ENCODE measurements around the gene DCLK3.

Gene DCLK3

GRCh38 chr3:36705015-36705414 is 59.3 kb downstream of the DCLK3 start:
- DNase-seq: no peak

- no peak for DNase-seq
Measured at GRCh38 chr3:36704280-36704679, 60.1 kb downstream of the DCLK3 start.

- no peak for DNase-seq
Measured at GRCh38 chr3:36701249-36701572, 63.1 kb downstream of the DCLK3 start.

- DNase-seq: peak; percentile 89
Measured at GRCh38 chr3:36700537-36701248, 63.7 kb downstream of the DCLK3 start.

GRCh38 chr3:36698314-36698713 is 66.0 kb downstream of the DCLK3 start:
- DNase-seq: no peak

GRCh38 chr3:36697229-36698001 is 66.9 kb downstream of the DCLK3 start:
- no peak for DNase-seq

- DNase-seq: no peak
Measured at GRCh38 chr3:36696799-36697198, 67.6 kb downstream of the DCLK3 start.

- DNase-seq: no peak
Measured at GRCh38 chr3:36695769-36696137, 68.6 kb downstream of the DCLK3 start.

- DNase-seq: no peak
Measured at GRCh38 chr3:36695113-36695768, 69.1 kb downstream of the DCLK3 start.

GRCh38 chr3:36693670-36694069 is 70.7 kb downstream of the DCLK3 start:
- DNase-seq: no peak

- no peak for DNase-seq
Measured at GRCh38 chr3:36689560-36689959, 74.8 kb downstream of the DCLK3 start.

- peak; percentile 40 for DNase-seq
Measured at GRCh38 chr3:36688815-36689214, 75.5 kb downstream of the DCLK3 start.

- no peak for DNase-seq
Measured at GRCh38 chr3:36686516-36686915, 77.8 kb downstream of the DCLK3 start.

GRCh38 chr3:36681867-36682266 is 82.5 kb downstream of the DCLK3 start:
- DNase-seq: no peak

- DNase-seq: no peak
Measured at GRCh38 chr3:36680952-36681351, 83.4 kb downstream of the DCLK3 start.

- DNase-seq: no peak
Measured at GRCh38 chr3:36679384-36680200, 84.8 kb downstream of the DCLK3 start.

- DNase-seq: no peak
Measured at GRCh38 chr3:36678216-36679013, 85.9 kb downstream of the DCLK3 start.

GRCh38 chr3:36677331-36678007 is 86.9 kb downstream of the DCLK3 start:
- no peak for DNase-seq

GRCh38 chr3:36674816-36675215 is 89.5 kb downstream of the DCLK3 start:
- no peak for DNase-seq

GRCh38 chr3:36669764-36670163 is 94.6 kb downstream of the DCLK3 start:
- no peak for DNase-seq

- DNase-seq: no peak
Measured at GRCh38 chr3:36666166-36666565, 98.2 kb downstream of the DCLK3 start.

Measured in eye (tissue), 1 donor.